GM19372 (cell line): ENCODE results near the gene FAM161B.
A peak's percentile ranks its signal among the peaks of the same experiment; 100 is the strongest.
"Not testable (repeated sequence)": the region's sequence is repeated elsewhere in the genome, so short reads cannot be mapped to it uniquely, and the experiment has no call there.

Experiments used
- ATAC-seq: cut with Tn5 transposase; IDR thresholded peaks from one replicate; pipeline ENCODE4 v1.9.1; 2021; ENCODE audit warnings: mild to moderate bottlenecking, low read depth, moderate library complexity; ENCODE audit not compliant: unreplicated experiment

The FAM161B gene, protein sequence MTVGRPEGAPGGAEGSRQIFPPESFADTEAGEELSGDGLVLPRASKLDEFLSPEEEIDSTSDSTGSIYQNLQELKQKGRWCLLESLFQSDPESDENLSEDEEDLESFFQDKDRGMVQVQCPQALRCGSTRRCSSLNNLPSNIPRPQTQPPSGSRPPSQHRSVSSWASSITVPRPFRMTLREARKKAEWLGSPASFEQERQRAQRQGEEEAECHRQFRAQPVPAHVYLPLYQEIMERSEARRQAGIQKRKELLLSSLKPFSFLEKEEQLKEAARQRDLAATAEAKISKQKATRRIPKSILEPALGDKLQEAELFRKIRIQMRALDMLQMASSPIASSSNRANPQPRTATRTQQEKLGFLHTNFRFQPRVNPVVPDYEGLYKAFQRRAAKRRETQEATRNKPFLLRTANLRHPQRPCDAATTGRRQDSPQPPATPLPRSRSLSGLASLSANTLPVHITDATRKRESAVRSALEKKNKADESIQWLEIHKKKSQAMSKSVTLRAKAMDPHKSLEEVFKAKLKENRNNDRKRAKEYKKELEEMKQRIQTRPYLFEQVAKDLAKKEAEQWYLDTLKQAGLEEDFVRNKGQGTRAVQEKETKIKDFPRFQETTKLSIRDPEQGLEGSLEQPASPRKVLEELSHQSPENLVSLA

DNA sequence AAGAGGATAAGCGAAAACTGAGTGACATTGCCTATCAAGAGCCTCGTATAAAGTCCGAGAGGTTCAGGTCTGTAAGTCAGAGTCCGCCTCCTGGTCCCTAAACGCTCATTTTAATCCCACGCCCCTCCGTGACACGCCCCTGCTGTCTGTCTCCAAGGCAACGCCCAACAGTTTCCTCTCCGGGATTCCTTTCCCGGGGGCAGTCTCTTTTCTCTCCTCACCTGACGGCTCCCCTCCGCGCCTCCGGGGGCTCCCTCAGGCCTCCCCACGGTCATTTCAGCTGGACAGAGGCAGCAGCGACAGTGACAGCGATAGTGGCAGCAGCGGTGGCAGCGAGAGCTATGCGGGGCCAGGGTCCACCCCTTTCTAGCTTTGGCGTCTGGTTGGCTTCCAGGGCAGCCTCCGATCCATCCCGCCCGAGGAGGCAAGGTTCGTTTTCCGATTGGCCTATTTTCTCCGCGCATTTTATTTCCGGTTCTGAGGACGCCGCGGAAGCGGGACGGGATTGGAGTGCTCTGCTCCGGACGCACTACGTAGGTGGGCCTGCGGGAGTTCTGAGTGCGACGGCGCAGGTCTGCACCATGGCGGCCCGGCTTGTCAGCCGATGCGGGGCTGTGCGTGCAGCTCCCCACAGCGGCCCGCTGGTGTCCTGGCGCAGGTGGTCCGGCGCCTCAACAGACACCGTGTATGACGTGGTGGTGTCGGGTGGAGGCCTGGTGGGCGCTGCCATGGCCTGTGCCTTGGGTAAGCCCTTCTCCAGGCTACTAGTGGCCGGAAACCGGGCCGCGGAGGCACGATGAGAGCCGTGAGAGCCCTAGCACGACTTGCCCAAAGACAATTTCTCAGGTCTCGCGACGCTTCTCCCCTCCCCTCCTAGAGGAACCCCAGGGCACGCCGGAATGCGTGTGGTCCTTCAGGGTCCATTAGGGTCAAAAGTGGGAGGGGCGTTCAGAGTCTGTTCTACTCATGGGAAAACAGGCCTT, at the start of gene FAM161B, which contains the start of gene COQ6:
TSS of gene FAM161B (minus strand) at position 343 of the 983 bp plus-strand sequence. CDS start at position 275, 68 bp downstream.
TSS of gene COQ6 (plus strand) at position 551 of the 983 bp plus-strand sequence. CDS start at position 582, 31 bp downstream.
- peak; percentile 86 for ATAC-seq

DNA sequence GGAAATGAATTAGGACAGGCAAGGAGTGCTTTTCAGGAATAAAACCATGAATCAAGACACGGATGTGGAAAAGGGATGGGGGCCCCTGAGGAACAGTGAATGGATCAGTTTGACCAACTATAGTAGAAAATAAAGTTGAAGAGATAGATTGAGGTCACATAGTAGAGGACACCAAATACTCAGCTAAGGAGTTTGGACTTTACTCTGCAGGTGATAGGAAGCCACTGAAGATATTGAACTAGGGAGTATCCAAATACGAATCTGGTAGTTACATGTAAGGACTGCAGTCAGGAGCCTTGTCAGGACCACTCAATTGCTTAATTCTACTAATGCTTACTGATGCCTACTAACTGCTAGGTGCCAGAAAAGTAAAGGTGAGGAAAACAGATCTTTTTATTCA, 48.8 kb upstream of the FAM161B start:
- no peak for ATAC-seq

DNA sequence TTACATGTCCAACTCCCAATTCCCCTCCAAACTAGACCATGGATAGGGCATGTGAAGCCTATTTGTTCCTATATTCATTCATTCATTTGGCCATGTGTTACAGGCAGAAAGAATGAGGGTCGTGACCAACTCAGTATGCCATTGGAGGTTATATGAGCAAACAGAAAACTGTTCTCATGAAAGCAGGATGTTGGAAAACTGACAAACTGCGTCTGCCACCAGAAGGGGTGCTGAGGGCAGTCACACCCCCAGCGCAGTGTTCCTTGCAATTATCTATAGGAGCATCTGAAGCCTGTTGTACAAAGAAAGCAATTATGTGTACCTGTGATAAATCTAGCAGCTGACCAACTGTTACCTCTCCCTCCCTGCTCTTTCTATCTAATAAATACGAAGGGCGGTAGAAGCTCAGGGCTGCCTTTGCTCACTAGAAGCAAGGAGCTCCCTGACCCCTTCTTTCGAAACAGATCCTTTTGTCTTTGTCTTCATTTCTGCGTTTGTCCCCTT, 48.1 kb upstream of the FAM161B start:
- ATAC-seq = no peak

DNA sequence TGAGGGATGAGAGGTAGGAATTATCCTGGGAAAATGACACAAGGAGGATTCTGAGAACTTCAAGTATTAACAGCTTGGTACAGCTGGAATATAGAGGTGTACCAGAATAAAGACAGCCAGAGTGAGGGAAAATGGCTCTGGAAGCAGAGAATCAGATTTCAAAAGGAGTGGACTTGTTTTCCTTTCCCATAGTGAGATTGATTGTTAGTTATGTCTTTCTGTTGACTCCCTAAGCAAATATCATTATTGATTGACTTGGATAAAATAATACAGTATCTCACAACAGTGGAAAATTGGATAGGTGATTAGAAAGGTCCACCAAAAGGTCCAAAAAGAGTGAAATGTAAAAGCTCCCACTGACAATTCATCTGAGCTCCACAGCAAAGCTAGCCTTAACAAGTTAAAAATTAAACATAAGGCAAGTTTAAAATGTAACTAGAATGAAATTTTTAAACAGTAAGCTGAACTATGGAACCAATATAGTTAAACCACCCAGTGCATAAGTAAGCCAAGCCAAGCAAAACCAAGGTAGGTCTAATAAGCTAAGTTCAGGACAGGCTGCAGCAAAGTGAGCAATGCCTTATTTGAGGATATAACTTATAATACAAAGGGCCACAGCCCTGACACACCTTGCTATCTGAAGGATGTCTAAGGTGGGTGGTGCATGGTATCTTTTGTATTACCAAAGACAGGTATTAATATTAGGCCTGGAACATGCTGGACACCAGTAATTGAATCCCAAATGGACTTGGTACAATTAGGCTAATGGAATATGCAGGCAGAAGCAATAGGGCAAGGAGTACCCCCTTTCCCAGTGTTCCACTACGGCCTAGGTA, 47.4 kb upstream of the FAM161B start:
- no peak for ATAC-seq

DNA sequence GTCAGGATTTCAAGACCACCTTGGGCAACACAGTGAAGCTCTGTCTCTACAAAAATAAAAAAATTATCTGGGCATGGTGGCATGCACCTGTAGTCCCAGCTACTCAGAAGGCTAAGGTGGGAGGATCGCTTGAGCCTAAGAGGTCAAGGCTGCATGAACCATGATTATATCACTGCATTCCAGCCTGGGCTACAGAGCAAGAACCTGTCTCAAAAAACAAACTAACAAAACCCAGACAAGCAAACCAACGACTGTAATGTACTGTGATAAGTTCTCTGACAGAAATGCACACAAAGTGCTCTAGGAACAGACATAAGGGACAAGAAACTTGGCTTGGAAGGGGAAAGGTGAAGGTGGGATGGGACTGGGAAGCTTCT, 46.8 kb upstream of the FAM161B start:
- ATAC-seq = no peak

DNA sequence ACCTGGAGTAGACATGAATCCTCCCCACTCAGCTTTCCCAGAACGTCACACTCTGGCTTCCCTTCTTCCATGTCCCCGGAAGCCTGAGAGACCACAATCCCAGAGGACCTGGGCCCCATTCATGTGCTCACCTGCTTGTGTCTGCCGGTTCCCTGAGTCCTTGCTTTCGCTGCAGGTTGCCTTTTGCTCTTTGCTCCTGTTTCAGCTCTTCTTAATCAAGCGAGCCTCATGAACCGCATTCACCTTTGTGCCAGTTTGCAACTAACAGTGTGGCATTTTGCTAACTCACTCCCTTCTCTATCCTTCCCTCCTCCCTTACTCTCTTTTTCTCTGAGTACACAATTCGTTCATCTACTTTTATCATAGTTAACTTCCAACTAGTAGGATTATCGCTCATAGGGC, 46.1 kb upstream of the FAM161B start:
- ATAC-seq = no peak

DNA sequence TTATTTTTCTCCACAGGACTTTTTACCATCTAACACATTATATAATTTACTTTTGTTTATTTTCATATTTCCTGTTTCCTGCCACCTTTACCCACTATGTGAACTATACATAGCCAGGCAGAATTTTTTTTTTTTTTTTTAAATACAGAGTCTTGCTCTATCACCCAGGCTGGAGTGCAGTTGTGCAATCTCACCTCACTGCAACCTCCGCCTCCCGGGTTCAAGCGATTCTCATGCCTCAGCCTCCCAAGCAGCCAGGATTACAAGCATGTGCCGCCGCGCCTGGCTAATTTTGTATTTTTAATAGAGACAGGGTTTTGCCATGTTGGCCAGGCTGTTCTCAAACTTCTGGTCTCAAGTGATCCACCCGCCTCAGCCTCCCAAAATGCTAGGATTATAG, 45.0 kb upstream of the FAM161B start:
- not testable (repeated sequence) for ATAC-seq

DNA sequence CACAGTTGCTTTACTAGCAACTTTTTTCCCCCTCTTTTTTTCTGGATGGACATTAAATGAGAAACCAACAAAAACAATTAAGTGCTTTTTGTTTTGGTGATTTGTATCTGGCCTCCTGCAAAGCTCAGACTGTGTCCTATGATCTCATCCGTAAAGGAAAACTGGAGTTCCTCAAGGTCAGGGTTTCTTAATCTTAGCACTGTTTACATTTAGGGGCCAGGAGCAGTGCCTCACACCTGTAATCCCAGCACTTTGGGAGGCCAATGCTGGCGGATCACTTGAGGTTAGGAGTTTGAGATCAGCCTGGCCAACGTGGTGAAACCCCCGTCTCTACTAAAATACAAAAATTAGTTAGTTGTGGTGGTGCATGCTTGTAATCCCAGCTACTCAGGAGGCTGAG, 41.2 kb upstream of the FAM161B start:
- no peak for ATAC-seq

DNA sequence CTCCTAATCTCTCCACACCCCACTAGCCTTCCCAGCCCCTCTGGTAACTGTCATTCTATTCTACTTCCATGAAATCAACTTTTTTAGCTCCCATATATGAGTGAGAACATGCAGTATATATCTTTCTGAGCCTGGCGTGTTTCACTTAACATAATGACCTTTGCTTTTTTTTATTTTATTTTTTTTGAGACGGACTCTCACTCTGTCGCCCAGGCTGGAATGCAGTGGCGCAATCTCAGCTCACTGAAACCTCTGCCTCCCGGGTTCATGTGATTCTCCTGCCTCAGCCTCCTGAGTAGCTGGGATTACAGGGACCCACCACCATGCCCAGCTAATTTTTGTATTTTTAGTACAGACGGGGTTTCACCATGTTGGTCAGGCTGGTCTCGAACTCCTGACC, 38.8 kb upstream of the FAM161B start:
- not testable (repeated sequence) for ATAC-seq

DNA sequence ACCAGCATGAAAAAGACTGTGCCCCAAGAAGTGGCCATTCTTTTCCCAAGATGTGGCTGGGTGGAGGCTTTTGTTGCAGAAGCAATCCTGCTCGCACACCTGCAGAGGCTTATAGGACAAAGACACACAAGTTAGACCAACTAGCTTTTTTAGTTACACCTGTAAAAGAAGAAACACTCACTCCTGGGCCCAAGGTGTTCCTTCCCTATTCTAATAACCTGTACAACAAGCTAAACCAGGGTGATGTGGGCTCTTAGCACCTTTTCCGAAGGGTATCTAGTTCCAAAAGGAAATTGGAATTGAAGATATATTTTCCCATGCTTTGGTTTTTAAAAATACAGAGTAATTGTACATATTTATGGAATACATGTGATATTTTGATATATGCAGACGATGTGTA, 38.2 kb upstream of the FAM161B start:
- ATAC-seq = no peak

DNA sequence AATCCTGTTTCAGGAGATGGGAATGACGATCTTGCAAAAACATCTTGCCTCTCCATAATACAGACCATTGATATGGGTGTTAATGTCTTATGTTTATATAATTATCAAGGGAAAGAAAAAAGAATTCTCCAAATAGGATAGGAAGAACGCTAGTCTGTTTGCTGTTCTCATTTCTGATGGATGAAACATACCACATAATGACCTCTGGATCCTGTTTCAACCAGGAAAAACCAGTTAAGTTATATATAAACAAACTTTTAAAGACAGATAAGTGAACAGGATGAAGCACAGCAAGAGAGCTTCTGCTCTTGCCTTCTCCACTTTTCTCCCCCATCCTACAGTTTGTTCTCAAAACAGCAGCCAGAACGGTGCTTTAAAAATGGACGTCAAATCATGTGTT, 28.0 kb upstream of the FAM161B start:
- ATAC-seq = no peak

DNA sequence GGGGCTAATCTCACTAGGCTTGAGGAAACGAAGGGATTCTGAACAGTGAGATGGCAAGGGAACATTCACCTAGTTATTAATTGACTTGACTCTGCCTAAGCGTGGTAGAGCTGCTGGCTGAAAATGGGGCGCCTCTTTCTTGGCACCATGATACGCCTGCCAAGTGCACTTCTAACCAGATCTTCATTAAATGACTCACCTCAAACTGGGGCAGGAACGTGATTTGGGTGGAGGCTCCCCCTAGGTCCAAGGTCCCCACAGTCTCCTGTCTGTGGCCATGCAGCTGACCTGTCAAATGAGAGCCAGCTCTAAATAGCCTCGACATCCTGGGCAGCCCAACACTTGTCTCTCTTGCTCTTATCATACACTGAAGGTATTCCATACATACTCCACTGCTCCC, 26.2 kb upstream of the FAM161B start:
- no peak for ATAC-seq

DNA sequence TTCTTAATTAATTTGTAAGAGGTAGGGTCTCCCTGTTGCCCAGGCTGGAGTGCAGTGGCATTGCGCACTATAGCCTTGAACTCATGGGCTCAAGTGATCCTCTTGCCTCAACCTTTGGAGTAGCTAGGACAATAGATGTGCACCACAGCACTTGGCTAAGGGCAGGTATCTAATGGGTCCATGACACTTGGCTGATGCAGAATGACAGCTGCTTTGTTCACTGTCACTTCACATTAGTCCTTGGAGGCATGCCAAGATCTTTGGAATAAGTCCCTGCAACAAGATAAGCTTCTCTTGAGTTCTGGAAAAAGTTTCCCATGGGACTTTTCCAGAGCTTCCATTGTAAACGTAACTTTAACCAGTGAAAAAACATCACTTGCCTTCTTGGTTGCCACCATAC, 23.6 kb upstream of the FAM161B start:
- no peak for ATAC-seq

DNA sequence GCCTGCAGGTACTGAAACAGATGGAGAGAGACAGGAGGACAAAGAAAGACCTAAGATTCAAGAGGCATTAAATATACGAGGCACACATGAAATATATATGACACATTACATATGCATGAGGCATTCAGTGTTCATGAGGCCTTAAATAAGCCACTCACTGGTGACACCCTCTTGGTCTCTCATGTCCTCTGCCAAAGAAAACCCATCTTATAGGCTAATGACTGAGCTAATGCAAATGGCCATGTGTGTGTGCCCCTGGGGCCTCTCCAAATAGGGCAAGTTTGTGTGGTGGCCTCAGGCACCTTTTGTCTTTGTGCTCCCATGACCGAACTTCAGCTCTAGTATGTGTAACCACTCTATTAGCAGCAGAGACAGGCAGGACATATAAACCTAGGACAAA, 19.0 kb upstream of the FAM161B start:
- no peak for ATAC-seq

DNA sequence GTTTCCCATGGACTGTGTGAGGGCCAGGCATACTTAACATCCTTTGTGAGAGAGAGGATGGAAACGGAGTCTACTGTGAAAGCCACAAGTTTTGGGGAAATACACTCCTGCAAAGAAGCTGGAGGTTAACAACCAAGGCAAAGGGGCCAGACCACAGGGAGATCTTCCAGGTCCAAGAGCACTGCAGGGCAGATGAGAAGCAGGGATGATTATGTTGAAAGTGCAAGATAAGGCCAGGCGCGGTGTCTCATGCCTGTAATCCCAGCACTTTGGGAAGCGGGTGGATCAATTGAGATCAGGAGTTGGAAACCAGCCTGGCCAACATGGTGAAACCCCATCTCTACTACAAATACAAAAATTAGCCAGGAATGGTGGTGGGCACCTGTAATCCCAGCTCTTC, 15.3 kb upstream of the FAM161B start:
- ATAC-seq = no peak

DNA sequence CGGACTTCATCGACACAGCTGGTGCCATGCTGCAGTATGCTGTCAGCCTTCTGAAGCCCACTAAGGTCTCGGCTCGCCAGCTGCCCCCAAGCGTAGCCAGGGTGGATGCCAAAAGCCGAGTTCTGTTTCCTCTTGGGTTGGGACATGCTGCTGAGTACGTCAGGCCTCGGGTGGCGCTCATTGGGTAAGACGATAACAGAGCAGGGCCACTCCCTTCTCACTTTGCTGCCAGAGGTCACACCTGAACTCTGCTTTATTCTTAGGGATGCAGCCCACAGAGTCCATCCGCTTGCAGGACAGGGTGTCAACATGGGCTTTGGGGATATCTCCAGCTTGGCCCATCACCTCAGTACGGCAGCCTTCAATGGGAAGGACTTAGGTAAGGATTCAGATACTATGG, 11.3 kb upstream of the FAM161B start:
- ATAC-seq = no peak

DNA sequence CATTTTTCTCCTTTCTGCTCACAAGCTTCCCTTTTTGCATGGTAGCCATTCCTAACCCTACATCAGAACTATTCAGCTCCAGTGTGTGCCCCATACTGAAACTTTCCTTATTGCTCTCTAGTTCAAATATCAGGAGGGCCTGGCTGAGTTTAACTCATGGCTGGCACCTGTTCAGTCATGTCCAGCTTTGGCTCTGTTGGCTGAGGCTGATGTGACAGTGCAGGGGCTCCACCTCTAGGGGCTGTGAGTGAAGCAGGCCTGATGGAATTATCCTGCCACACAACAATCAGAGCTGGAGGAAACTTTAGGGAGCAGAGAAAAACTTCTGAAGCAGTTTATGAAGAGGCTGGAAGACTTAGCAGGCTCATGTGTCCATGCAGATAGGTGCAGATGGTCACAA, 8.7 kb upstream of the FAM161B start:
- ATAC-seq = no peak

DNA sequence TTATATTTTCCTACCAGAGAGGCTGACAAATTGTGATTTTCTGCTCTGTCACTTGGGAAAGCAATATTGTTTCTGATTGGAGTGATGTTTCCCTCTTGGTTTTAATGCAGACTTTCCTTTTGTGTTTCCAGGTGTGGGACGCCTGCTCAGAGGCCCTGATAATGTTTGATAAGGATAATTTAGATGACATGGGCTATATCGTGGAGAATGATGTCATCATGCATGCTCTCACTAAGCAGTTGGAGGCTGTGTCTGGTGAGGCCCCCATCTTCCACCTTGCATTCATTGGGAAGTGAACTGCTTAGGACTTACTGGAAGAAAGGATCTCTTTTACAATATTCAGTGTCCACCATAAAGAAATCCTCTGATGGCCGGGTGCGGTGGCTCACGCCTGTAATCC, 5.8 kb upstream of the FAM161B start:
- ATAC-seq = no peak

DNA sequence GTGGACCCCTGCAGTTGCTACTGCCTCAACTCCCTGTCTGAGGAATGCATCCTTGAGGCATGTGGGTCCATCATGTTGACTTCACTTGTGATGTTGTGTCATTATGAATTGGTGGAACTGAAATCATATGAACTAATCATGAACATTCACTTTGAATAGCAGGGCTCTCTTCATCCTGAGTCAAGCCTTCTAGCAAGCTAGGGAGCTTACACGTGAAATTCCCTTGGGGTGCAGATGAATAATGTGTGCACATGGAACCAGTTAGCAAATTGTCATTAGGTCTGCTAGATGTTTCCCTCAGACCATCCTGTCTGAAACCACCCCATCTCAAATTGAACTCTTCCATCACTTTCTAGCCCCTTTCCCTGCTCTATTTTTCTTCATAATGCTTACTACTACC, 3.8 kb upstream of the FAM161B start:
- ATAC-seq = no peak

DNA sequence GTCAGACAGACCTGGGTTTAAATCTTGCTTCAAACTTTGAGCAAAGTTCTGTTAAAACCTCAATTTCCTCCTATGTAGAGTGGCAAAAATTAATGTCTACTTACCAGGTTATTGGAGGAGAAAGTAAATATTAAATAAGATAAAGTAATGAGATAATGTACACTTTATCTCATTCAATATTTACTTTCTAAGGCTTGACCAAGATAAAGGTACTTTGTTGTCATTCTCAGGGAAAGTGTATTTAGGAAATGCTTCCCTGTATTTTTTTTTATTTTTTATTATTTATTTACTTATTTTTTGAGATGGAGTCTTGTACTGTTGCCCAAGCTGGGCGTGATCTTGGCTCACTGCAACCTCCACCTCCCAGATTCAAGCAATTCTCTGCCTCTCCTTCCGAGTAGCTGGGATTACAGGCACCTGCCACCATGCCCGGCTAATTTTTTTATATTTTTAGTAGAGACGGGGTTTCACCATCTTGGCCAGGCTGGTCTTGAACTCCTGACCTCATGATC, 4.7 kb downstream of the FAM161B start:
- no peak for ATAC-seq
